LHCN-M2 (cell line): ENCODE data around the gene KCTD14. TPM values are rescaled to one million over a fixed set of nuclear protein-coding genes. Genes with fewer than 3 reads are reported as not detected.
"Not testable (repeated sequence)": the region's sequence is repeated elsewhere in the genome, so short reads cannot be mapped to it uniquely, and the experiment has no call there.

Experiments
- DNase-seq: peaks from one replicate; pipeline ENCODE4 v3.0.0-alpha.2; 2012; ENCODE audit warnings: low read depth
- total RNA-seq: library from RNA; depleted of rRNA; stranded (reverse); fragments of >200 nt; gene quantifications from 2 replicates; pipeline ENCODE4 v1.2.3, GENCODE V29; 2014

KCTD14 gene
- total RNA-seq, 1 experiment from 2014 or later, result 1.2 TPM

DNA sequence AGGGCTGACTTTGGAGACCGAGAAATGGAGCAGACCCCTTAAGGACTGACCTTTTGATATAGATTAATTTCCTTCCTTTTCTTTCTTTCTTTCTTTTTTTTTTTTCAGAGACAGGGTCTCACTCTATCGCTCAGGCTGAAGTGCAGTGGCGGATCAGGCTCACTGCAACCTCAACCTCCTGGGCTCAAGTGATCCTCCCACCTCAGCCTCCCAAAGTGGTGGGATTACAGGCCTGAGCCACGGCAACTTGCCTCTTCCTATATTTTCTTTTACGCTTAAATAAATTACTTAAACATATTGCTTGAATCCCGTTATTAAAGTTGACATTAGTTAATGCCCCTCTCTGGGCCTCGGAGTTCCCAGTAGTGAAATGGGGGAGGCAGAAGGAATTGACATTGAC is 350 bp upstream of the KCTD14 start:
- no peak for DNase-seq

DNA sequence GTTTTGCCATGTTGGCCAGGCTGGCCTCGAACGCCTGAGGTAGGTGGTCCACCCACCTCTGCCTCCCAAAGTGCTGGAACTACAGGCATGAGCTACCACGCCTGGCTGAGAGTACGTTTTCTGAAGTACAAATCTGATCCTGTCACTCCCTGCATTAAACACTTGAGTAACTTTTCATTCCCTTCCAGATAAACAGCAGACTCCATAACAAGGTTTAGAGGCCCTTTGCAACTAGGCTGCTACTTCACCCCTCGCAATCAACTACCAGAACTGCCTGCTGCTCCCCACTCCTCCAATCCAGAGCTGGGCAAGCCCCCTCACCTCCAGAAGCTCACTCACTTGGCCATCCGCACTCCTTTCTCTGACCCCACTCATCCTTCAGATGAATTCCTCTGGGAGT is 1.5 kb downstream of the KCTD14 start:
- DNase-seq, result no peak

DNA sequence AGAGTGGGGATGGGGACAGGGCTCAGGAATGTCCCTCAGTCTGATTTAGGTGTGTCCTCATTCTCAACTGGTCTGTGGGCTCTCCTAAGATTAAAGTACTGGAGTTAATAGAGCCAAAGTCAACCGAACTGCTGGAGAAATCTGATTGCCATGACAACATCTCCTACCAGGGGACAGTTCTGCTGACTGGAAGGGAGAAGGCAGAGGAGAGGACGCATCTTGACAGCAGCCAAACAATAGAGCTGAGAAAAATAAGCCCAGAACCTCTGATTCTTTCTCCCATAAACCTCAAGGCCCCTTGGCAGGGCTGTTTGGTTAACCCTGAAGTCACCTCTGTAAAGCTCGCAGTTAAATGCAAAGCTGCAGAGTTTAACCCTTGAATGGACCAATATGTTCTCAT is 2.8 kb downstream of the KCTD14 start:
- no peak for DNase-seq

DNA sequence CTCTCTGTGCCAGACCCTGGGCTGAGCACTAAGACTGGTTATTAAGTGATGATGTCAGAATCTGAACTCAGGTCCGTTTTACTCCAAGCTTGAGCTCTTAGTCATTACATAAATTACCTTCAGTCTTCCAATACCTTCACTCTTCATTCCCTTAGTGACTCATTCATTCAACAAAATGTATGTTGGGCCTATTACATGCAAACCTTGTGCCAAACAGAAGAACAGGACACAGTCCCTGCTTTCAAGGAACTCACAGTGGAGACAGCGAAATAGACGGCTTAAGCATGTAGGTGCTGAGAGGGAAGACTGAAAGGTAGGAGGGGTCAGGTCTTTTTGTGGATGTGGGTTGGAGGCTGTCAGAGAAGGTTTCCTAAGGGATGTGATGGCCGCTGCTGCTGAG is 3.3 kb downstream of the KCTD14 start:
- DNase-seq, result no peak

DNA sequence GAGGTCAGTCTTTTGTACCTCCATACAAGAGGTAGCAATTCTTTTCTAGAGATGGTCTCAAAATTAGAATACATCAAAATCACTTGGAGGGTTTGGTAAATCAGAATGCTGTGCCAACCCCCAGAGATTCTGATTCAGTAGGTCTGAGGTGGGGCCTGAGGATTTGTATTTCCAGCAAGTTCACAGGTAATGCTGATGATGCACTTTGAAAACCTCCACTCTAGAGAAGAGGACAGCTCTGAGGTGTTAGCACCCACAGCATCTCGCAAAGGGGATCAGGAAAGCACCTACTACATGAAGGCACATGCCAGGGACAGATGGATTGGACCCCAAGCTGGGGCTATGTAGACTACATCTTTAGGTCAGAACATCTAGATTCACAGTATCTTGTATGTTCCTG is 7.2 kb downstream of the KCTD14 start:
- no peak for DNase-seq

DNA sequence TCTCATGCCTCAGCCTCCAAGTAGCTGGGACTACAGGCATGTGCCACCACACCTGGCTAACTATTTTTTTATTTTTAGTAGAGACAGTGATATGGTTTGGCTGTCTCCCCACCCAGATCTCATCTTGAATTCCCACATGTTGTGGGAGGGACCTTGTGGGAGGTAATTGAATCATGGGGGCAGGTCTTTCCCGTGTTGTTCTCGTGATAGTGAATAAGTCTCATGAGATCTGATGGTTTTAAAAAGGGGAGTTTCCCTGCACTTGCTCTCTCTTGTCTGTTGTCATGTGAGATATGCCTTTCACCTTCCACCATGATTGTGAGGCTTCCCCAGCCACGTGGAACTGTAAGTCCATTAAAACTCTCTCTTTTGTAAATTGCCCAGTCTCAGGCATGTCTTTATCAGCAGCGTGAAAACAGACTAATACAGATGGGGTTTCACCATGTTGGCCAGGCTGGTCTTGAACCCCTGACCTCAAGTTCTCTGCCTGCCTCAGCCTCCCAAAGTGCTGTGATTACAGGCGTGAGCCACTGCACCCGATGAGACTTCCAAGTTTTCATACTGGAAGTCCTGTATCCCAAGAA is 8.0 kb downstream of the KCTD14 start:
- DNase-seq, result not testable (repeated sequence)

DNA sequence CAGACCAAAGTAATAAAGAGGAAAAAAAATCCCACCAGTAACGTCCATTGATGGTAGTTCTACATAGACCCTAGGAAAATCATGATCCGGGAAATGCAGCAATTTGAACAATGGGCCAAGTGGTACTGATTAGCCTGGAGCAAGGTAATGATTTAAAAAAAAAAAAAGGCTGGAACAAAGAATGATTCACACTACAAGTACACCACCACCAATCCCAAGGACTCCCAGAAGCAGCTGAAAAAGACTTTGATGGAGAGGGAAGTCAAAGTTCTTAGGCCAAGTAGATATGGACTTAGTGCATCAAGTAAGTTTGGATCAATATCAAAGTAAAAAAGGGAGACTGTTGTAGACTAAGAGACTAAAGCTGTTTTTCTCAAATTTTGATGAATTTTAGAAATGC is 11.8 kb downstream of the KCTD14 start:
- no peak for DNase-seq

DNA sequence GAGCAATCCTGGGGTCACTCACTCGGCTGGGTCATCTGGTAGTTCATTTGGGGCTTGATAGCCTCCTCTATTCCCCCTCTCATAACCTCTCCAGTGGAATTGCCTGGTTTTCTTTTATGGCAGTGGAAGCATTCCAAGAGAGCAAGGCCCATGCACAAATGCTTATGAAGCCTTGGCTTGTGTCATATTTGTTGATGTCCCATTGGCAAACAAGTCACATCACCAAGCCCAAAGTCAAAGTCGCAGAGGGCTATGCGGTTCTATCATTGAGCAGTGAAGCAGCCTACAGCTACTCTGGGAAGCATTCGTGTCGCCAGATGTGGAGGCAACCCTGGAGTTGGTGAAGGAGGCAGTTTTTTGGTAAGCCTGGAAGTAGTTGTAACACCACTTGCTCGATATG is 12.3 kb downstream of the KCTD14 start:
- no peak for DNase-seq

DNA sequence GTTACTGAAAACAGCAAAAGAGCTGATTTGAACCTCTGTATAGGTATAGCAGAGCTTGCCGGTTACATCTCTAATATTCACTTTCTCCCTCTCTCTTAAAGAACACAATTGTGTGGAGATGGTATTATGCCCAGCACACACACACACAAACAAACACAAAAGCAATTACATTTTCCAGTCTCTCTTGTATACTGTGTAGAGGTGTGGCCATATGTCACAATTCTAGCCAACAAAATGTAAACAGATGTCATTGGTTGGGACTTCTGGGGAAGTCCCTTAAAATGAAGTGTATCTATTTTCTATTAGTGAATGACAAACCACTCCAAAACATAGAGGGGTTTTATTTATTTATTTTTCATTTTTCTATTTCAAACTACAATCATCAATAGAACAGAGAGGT is 12.8 kb downstream of the KCTD14 start:
- no peak for DNase-seq

DNA sequence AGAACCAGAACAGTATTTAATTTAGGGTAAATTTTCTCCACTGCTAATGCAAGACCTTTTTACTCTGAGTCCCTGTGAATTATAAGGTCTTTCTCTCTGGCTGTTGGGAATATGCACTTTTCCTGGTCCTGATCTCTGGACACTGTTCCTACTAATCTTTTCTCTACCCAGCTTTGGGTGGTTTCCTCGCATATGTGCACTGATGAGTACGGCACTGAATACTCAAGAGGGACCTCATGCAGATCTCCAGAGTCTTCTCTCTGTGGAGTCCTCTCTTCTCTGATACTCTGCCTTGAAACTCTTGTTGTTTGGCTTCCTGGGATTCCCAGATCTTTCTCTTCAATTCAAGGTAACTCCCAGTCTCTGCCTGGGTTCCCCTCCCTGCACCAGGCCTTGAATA is 14.0 kb downstream of the KCTD14 start:
- no peak for DNase-seq

DNA sequence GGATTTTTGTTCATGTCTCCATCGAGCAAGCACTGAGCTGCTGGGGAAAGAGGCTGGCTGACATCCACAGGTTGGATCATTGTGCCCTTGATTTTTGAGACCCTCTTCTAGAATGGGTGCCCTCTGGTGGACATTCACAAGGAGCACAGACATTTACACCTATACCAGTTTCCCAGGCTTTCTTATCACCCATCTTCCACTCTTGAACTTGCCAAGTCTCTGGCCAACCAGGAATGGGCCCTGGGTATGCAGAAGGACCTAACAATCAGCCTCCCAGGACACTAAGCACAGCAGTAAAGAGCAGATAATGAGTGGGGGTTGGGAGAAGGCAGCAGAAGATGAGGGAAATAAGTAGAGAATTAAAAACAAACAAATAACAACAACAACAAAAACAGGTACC is 22.9 kb downstream of the KCTD14 start:
- DNase-seq, result peak; percentile 60

DNA sequence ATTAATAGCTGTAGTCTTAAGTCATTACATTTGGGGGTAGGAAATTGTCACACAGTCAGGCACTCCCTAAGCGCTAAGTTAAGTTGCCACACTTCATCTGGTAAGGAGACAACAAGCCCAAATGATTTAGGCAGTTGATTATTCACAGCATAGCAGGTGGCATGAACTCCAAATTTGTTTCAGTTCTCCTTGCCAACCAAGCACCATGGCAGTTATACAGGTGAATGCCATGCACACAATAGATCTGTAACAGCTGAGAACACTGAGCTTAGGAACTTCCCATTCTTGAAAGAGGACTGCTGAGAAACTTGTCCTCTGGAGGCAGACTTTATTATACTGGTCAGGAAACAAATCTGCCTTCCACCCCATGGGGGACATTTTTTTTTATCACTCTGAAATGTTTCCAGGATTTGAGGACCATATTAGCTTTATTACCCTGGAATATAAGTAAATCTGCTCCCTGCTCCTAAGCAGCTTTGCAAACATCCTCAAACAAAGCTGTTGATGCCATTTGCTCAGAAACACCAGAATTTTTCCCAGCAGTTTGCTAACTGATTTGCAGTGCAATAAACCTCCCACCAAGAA is 23.5 kb downstream of the KCTD14 start:
- no peak for DNase-seq

DNA sequence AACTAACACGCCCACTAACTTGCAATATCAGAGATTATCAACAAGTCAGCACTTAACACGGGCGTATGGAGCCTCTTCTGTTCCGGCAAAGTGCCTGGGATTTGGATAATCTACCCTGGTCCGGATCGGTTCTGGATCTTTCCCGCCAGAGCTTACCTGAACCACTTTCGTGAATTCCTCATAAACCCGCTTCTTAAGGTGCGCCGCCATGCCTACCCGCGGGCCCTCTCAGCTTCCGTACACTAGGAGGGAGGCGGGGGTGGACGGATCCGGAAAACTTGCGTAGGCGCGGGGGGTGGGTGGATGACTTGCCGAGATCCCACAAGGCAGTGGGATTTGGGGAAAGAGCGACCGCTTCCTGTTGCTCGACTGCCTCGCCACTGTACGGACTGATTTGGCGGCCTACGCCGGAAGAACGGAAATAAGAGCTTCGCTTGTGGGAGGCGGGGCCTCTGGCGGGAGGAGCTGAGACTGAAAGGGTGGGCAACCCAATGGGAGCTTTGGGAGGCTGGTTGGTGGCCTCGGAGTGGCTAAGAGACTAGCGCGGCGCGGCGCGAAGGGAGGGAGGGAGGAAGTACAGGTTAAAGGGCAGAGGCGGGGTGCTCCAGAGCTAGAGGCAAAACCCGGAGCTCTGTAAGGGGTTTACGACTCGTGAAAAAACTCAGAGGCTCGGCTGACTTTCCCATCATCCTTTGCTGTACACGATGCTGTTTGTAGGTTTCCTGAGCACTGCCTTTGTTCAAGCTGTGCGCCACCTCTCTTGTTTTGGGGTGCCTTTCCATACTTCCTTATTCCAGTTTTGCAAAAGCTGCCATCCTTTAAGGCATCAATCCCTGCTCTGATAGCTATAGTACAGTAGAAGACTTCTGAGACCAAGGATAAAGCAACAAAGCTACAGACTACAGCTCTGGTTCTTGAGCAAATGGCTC is 28.4 kb downstream of the KCTD14 start, which contains the start of gene INTS4:
Gene INTS4 (minus strand): TSS at position 235 of the 929 bp plus-strand sequence. CDS start 25 bp downstream, at position 210.
- peak; percentile 100 for DNase-seq

DNA sequence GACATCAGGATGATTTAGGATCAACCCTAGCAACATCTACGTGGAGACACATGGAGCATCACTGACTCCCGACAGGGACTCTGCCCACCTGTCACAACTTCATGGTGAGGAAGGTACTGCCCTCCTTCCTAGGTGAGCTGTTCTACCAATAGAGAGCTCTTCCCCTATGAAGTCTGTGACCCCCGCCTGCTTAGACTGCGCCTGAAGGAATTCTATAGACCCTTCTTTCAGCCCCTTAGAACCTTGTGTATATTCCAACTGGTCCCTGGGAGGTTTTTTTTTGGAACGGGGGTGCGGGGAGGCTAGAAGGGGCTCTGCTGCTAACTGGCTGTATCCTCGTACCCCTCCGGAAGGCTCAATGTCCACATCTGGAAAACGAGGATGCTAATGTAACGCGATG is 29.2 kb downstream of the KCTD14 start:
- no peak for DNase-seq

DNA sequence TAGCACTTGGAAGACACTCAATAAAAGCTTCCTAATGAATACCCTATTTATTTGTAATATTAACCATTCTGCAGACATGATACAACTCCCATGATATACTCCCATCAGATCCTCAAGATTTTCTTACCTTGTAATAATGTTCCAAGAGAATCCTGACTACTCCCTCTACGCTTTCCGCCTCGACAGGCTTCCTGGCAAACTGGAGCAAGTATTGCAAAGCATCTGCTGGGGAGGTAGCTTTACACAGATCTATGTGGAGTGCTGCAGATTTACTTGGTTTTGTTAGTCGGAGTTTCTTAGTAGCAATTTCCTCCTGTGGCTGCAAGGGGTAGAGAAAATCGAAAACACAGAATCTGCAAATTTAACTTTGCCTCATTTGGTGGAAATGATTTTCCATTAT is 32.1 kb downstream of the KCTD14 start:
- no peak for DNase-seq

DNA sequence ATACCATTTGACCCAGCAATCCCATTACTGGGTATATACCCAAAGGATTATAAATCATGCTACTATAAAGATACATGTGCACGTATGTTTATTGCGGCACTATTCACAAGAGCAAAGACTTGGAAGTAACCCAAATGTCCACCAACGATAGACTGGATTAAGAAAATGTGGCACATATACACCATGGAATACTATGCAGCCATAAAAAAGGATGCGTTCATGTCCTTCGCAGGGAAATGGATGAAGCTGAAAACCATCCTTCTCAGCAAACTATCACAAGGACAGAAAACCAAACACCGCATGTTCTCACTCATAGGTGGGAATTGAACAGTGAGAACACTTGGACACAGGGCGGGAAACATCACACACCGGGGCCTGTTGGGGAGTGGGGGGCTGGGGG is 36.6 kb downstream of the KCTD14 start:
- not testable (repeated sequence) for DNase-seq

DNA sequence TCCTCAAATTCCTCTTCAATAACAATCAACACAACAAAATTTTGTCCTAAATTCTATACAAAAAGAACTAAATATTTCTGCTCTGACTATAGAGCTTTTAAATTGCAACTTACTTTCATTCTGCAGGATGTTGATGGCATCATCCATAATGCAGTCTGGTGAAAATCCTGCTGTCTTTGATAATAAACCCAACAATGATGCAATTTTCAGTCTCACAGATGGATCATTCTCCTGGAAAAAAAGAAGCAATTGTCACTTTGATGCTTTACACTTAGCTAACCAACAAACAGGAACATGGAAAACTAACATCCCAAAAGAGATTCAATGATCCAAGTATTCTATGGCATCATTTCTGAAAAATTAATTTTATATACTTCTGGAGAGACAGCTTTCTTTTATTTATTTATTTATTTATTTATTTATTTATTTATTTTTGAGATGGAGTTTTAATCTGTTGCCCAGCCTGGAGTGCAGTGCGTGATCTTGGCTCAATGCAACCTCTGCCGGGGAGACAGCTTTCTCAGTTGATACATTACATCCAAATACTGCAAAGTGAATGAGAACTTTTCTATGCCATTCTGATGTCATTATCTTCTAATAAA is 41.6 kb downstream of the KCTD14 start:
- no peak for DNase-seq

DNA sequence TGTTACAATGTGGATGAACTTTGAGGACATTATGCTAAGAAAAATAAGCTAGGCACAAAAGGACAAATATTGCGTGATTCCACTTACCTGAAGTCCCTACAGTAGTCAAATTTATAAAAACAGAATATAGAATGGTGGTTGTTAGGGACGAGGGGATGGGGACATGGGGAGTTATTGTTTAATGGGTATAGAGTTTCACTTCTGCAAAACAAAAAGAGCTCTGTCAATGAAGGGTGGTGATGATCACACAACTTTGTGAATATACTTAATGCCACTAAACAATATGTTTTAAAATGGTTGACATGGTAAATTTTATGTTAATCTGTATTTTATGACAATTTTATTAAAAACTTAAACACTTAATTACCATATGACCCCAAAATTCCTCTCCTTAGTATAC is 54.7 kb downstream of the KCTD14 start:
- DNase-seq, result no peak

DNA sequence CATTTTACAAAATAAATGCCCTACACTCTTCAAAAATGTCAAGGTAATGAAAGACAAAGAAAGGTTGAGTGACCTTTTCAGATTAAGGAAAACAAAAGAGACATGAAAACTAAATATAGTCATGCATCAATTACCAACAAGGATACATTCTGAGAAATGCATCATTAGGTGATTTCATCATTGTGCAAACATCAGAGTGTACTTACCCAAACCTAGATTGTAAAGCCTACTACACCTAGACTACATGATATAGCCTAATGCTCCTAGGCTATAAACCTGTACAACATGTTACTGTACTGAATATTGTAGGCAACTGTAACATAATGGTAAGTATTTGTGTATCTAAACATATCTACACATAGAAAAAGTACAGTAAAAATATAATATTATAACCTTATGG is 55.3 kb downstream of the KCTD14 start:
- no peak for DNase-seq

DNA sequence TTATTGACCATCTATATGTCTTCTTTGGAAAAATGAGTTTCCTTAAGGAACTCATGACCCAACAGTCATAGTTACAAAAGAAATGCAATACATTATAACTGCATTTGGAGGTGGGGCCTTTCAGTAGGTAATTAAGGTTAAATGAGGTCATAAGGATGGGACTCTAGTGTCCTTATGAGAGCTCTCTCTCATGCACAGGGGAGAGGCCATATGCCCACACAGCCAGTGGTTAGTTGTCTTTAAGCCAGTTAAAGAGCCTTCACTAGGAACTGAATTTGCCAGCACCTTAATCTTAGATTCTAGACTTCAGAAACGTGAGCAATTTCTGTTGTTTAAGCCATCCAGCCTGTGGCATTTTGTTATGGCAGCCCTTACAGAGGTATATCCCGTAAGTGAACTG is 56.0 kb downstream of the KCTD14 start:
- DNase-seq, result no peak

DNA sequence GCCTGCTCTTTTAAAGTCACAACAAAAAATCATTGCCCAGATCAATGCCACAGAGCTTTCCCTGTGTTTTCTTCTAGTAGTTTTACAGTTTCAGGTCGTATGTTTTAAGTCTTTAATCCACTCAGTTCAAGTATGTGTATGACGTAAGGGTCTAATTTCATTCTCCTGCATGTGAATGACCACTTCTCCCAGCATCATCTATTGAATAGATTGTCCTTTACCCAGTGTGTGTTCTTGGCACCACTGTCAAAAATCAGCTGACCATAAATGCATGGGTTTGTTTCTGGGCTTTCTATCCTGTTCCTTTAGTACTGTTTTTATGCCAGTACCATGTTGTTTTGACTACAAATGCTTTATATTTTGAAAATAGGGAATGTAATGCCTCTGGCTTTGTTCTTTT is 56.7 kb downstream of the KCTD14 start:
- DNase-seq, result no peak
